LNCAP (cell line): ENCODE results near the gene C10orf90.

Experiments used
- TF ChIP-seq, protein P1 (sequence below): fragments of 450-650 bp; IDR thresholded peaks from 2 replicates; pipeline ENCODE4 v1.5.1; 2017; ENCODE audit warnings: mild to moderate bottlenecking

Gene C10orf90, protein sequence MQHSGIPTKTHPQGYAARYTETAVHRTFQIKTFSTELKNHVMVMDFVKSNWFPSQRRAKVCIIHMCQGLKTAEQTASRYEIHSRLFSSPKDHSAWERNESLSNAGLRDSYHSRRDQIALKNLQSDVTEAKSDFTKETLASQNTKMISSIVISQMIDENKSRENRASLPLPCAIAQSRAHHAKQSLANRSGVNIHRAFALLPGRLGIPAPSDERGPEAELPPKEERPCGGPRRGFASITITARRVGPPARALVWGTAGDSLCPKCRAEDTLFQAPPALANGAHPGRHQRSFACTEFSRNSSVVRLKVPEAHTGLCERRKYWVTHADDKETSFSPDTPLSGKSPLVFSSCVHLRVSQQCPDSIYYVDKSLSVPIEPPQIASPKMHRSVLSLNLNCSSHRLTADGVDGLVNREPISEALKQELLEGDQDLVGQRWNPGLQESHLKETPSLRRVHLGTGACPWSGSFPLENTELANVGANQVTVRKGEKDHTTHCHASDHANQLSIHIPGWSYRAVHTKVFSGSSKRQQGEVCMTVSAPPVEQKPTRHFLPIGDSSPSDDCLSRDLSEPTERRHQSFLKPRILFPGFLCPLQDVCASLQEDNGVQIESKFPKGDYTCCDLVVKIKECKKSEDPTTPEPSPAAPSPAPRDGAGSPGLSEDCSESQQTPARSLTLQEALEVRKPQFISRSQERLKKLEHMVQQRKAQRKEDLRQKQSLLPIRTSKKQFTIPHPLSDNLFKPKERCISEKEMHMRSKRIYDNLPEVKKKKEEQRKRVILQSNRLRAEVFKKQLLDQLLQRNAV

DNA sequence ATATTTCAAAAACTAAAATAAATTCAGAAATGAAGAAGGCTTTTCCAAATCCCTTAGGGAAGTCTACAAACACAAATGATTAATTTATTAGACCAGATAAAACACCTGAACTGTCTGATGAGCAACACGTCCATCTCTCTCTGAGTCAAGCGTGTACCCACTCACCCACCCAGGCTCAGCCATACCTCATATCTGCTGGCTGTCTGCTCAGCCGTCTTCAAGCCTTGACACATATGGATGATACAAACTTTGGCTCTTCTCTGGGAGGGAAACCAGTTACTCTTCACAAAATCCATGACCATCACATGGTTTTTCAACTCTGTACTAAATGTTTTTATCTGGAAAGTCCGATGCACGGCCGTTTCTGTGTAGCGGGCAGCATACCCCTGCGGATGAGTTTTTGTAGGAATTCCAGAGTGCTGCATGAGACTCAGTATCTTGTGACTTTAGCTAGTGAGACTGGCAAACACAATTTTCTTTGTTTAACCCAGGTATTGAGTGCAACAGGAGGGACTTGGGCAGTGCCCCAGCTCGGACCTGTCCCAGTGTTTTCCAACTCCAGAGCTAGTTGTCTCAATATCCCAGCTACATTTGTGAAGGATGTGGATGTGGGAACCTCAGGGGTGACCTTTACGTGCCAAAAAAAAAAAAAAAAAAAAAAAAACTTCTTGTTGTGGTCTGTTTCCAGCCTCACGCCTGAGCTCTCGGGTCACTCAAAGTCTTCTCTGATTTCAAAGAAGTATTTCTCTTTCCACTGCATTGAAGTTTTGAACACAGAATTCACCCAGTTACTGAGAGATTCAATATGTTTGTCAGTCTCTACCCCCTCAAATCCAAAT lies at the start of gene C10orf90:
Gene C10orf90, minus strand, starts transcription at position 638 of the 839 bp plus-strand sequence. Its CDS starts 213 bp downstream, at position 425.
- TF ChIP-seq, protein P1, sequence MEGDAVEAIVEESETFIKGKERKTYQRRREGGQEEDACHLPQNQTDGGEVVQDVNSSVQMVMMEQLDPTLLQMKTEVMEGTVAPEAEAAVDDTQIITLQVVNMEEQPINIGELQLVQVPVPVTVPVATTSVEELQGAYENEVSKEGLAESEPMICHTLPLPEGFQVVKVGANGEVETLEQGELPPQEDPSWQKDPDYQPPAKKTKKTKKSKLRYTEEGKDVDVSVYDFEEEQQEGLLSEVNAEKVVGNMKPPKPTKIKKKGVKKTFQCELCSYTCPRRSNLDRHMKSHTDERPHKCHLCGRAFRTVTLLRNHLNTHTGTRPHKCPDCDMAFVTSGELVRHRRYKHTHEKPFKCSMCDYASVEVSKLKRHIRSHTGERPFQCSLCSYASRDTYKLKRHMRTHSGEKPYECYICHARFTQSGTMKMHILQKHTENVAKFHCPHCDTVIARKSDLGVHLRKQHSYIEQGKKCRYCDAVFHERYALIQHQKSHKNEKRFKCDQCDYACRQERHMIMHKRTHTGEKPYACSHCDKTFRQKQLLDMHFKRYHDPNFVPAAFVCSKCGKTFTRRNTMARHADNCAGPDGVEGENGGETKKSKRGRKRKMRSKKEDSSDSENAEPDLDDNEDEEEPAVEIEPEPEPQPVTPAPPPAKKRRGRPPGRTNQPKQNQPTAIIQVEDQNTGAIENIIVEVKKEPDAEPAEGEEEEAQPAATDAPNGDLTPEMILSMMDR = no peak

DNA sequence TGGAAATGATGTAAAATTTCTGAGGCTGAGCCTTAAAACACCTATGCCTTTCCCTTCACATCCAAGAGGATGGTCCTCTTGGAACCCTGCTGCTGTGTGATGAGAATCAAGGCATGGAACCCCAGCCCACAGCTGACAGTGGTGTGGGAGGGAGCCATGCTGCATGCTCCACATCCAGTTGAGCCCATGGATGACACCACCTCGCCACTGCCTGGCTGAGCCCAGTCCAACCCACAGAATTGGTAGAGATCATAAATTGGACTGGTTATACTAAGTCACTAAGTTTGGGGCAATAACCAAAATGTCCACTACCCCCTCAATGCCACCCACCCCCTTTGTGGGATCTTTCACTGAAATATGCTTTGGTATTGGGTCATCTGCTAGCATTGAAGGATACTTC lies 45.9 kb upstream of the C10orf90 start:
- TF ChIP-seq, protein P1 = no peak

DNA sequence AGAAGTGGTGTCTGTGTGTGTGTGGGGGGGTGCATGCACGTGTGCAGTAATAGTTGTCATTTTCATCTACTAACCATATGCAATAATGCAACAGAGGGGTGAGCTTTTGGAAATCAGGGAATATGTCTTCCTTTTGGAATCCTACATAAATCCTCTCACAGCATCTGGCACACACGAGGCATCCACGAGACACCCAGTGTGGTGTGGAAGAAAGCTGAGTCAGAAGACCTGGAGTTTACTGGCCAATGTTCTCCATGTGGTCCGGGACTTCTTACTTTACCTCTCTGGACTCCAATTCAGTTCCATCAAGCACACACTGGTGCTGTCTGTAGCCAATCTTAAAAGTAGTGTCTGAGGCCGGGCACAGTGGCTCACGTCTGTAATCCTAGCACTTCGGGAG lies 43.1 kb upstream of the C10orf90 start:
- TF ChIP-seq, protein P1 = no peak

DNA sequence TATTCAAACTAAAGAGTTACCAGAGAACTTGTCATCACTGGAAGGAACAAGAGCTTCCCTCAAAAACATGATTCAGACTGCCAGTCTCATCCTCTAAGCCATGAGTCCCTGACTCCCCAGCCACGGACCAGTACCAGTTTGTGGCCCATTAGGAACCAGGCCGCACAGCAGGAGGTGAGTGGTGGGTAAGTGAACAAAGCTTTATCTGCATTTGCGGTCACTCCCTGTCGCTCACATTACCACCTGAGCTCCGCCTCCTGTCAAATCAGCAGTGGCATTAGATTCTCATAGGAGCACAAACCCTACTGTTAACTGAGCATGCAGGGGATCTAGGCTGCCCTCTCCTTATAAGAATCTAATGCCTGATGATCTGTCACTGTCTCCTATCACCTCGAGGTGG lies 42.2 kb upstream of the C10orf90 start:
- TF ChIP-seq, protein P1 = no peak

DNA sequence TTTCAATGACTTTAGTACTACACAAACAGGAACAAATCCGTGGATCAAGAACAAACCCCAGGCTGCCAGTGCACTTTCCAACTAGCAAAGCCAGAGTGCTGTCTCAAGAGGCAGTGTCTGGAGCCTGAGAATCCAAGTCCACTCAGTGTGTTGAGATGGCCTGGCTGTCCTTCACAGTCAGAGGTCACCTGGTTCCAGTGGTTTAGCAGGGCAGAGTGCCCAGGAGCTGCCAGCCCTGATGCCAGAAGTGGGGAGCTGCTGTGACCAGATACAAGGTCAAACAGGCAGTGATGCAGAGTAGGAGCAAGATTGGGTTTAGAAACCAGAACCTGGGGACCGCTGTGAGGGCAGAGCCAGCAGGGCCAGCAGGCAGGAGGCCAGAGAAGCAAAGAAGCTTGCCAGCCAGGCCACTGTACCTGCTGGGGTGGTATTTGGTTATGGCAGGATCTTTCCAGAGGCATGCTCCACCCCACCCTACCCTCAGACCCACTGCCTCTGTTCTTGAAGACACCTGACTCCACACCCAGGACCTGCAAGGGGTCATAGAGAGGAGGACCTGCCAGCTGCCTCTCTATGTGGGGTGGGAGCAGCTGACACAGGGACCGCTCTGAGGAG lies 35.6 kb upstream of the C10orf90 start:
- TF ChIP-seq, protein P1 = no peak

DNA sequence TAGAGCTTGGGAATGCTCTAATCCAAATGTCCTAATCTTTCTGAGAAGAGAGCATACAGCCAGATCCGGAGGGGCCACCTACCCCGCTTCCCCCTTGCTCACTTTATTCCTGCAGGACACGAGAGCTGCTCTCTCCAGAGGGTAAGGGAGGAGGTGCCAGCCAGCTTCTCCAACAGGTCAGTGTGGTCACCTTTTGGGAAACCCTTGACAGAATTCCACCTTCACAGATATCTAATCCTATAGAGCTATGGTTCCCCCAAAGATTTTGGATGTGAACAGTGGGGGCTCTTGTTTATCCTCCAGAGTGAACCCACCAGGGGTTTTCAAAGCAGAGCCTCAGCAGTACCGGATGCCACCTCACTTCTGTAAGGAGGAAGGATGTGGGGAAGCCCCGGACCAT lies 34.6 kb upstream of the C10orf90 start:
- TF ChIP-seq, protein P1 = no peak

DNA sequence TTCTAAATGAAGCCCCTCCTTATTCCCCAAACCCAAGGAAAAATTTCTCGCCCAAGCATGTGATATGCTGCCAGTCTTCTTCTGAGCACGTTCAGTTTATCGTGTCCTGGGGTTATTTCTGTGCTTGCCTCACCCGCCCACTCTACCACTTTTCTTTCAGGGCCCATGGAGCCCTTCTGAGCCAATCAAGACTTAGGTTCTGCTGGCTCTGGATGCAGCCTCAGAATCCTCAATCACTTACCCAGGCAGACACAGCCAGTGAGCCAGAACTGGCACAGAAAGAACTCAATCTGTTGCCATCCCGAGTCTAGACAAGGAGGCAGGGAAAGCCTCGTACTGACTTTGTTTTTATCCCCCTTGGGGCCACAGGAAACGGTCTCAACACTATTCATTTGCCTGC lies 34.2 kb upstream of the C10orf90 start:
- TF ChIP-seq, protein P1 = no peak
